Natural killer cell (primary cell): ENCODE data around the gene ZNF454. TPM values are rescaled to one million over a fixed set of nuclear protein-coding genes. Genes with fewer than 3 reads are reported as not detected.

ENCODE experiments used
- ATAC-seq, 3 donors: fragments of 150-1000 bp in 2 of 3; fragments of 200-7000 bp in 1 of 3; cut with Tn5 transposase; 1 replicate in 1 of 3; 2 replicates in 2 of 3; pipeline ENCODE4 v1.10.0; 2021; ENCODE audit warnings: mild to moderate bottlenecking in 2 of 3, moderate library complexity in 2 of 3
- DNase-seq, 2 donors: peaks; one replicate each; pipeline versions ENCODE4 v3.0.0 to v3.0.0-alpha.2; 2013 to 2021; ENCODE audit warnings: mixed read lengths in 1 of 2
- H3K27ac ChIP-seq: one replicate; pipeline ENCODE4 v1.5.1; 2013; ENCODE audit warnings: mild to moderate bottlenecking, low read length
- H3K27me3 ChIP-seq: one replicate; pipeline ENCODE4 v1.6.1; 2013; ENCODE audit warnings: low read length; ENCODE audit not compliant: control insufficient read depth, insufficient read depth
- H3K36me3 ChIP-seq: one replicate; pipeline ENCODE4 v1.6.1; 2013; ENCODE audit warnings: low read length; ENCODE audit not compliant: control insufficient read depth, insufficient read depth
- H3K4me1 ChIP-seq: one replicate; pipeline ENCODE4 v1.6.1; 2013; ENCODE audit warnings: low read length; ENCODE audit not compliant: control insufficient read depth, insufficient read depth
- H3K4me3 ChIP-seq: one replicate; pipeline ENCODE4 v1.5.1; 2013; ENCODE audit warnings: low read length
- H3K9me3 ChIP-seq: one replicate; pipeline ENCODE4 v1.6.1; 2013; ENCODE audit warnings: low read length; ENCODE audit not compliant: control insufficient read depth, insufficient read depth
- H3K27ac Mint-ChIP-seq, 2 donors: one replicate each; pipeline ENCODE4 v1.8.0; 2022; ENCODE audit warnings: mild to moderate bottlenecking in 2 of 2, mixed read lengths in 2 of 2, moderate library complexity in 1 of 2
- H3K27me3 Mint-ChIP-seq, 2 donors: one replicate each; pipeline ENCODE4 v1.8.0; 2022; ENCODE audit warnings: low read depth in 2 of 2, mixed read lengths in 2 of 2
- H3K36me3 Mint-ChIP-seq: one replicate; pipeline ENCODE4 v1.8.0; 2022; ENCODE audit warnings: mixed read lengths
- H3K4me1 Mint-ChIP-seq, 2 donors: one replicate each; pipeline ENCODE4 v1.8.0; 2022; ENCODE audit warnings: mixed read lengths in 2 of 2
- H3K4me3 Mint-ChIP-seq: one replicate; pipeline ENCODE4 v1.8.0; 2022; ENCODE audit warnings: mild to moderate bottlenecking, moderate library complexity, mixed read lengths
- H3K9me3 Mint-ChIP-seq, 2 donors: one replicate each; pipeline ENCODE4 v1.8.0; 2022; ENCODE audit warnings: mixed read lengths in 2 of 2
- CTCF ChIP-seq: fragments of 200-600 bp; IDR thresholded peaks from one replicate; pipeline ENCODE4 v1.8.0; 2022; ENCODE audit warnings: antibody characterized with exemption
- WGBS: methylation state at CpG from one replicate; pipeline ENCODE4 v1.1.7; 2013; ENCODE audit warnings: missing lambda C conversion rate; ENCODE audit not compliant: insufficient coverage; 5-methylcytosine and 5-hydroxymethylcytosine counted together
- intact Hi-C: fragments of 100-400 bp; cut with micrococcal nuclease; formaldehyde crosslinking; loops from one replicate; pipeline ENCODE4 v1.14.2; 2022
- total RNA-seq, 4 donors: library from RNA; stranded (reverse); fragments of 120-200 nt in 1 of 4; gene quantifications; one replicate each; pipeline versions ENCODE4 v1.2.3 to v1.2.4, GENCODE V29; 2013 to 2022

ZNF454 gene
- total RNA-seq, 3 donors from 2014 or later (not counting 1 experiment from before 2014, with no cell fraction given) = not detected

- Mint-ChIP-seq H3K9me3 (peaks cover 2 to 5% of the 10 kb centered on the region in 2 donors), H3K27me3 (no peaks in the 10 kb centered on the region), H3K4me1 (no peaks in the 10 kb centered on the region), H3K27ac (no peak overlapping the region), H3K4me3 (no peak overlapping the region), H3K36me3 (no peaks in the 10 kb centered on the region)
- 86% methylated on average over 10 of the region's 10 CpGs for WGBS
- no peaks in the 10 kb centered on the region for H3K36me3 ChIP-seq
- H3K9me3 ChIP-seq = peaks cover 20% of the 10 kb centered on the region
- no peaks in the 10 kb centered on the region for H3K27me3 ChIP-seq
- ATAC-seq (no peak), DNase-seq (no peak)
- TF ChIP-seq CTCF = no peak
- H3K27ac ChIP-seq = no peak overlapping the region
- intact Hi-C loops = no loop called here
- H3K4me1 ChIP-seq = no peaks in the 10 kb centered on the region
- H3K4me3 ChIP-seq = no peak overlapping the region
Observed at GRCh38 chr5:178983728-178984127, 42.7 kb downstream of the ZNF454 start.

- Mint-ChIP-seq H3K9me3 (peaks cover 2 to 5% of the 10 kb centered on the region in 2 donors), H3K36me3 (no peaks in the 10 kb centered on the region), H3K4me3 (no peak overlapping the region), H3K27me3 (no peaks in the 10 kb centered on the region), H3K4me1 (no peaks in the 10 kb centered on the region), H3K27ac (no peak overlapping the region)
- H3K9me3 ChIP-seq = peaks cover 17% of the 10 kb centered on the region
- no peaks in the 10 kb centered on the region for H3K36me3 ChIP-seq
- WGBS = 94% methylated on average over 37 of the region's 37 CpGs
- DNase-seq = no peak
- no peaks in the 10 kb centered on the region for H3K4me1 ChIP-seq
- no peaks in the 10 kb centered on the region for H3K27me3 ChIP-seq
- ATAC-seq = no peak
- TF ChIP-seq CTCF = no peak
- intact Hi-C loops = no loop called here
- no peak overlapping the region for H3K4me3 ChIP-seq
- no peak overlapping the region for H3K27ac ChIP-seq
Observed at GRCh38 chr5:178984145-178985072, 43.4 kb downstream of the ZNF454 start.

- no peak overlapping the region for H3K4me3 Mint-ChIP-seq
- H3K4me1 Mint-ChIP-seq = no peaks in the 10 kb centered on the region
- Histone ChIP-seq H3K4me1 (no peaks in the 10 kb centered on the region), H3K9me3 (peaks cover 20% of the 10 kb centered on the region), H3K36me3 (no peaks in the 10 kb centered on the region), H3K27me3 (no peaks in the 10 kb centered on the region), H3K27ac (no peak overlapping the region), H3K4me3 (no peak overlapping the region)
- no peak for TF ChIP-seq CTCF
- peaks cover 2 to 5% of the 10 kb centered on the region in 2 donors for H3K9me3 Mint-ChIP-seq
- ATAC-seq (peak in 1 of 3 donors; percentile 12), DNase-seq (no peak)
- H3K27me3 Mint-ChIP-seq = no peaks in the 10 kb centered on the region
- no peak overlapping the region for H3K27ac Mint-ChIP-seq
- WGBS = 96% methylated on average over 43 of the region's 43 CpGs
- intact Hi-C loops = no loop called here
- H3K36me3 Mint-ChIP-seq = no peaks in the 10 kb centered on the region
Observed at GRCh38 chr5:178986326-178986960, 45.4 kb downstream of the ZNF454 start.
